ENCODE measurements around the gene TEX101.
"Not testable (repeated sequence)": the region's sequence is repeated elsewhere in the genome, so short reads cannot be mapped to it uniquely, and the experiment has no call there.

TEX101 gene

GRCh38 chr19:43380008-43380407, 34.7 kb upstream of the TEX101 start:
- TF ChIP-seq ZNF384 (IDR thresholded peaks at IDR 0.05) (no peak), LEF1 (IDR thresholded peaks at IDR 0.05; ENCODE audit: borderline replicate concordance) (no peak), TARDBP (IDR thresholded peaks at IDR 0.05) (no peak), SUZ12 (IDR thresholded peaks at IDR 0.05) (no peak)
- POLR2A ChIA-PET = no interaction called here
- DNase-seq (ENCODE audit: extremely low spot score) = no peak
- CTCF ChIA-PET = interaction anchor here (0.6 kb wide), 1 partner anchor 715 kb away, joined by 4 read pairs; no protein-coding TSS in a partner anchor

- ChIA-PET CTCF (interaction anchor here (0.5 to 0.7 kb wide), 3 partner anchors 122 to 716 kb away, joined by 3 to 4 read pairs (median 3); no protein-coding TSS in a partner anchor), POLR2A (no interaction called here)
- TF ChIP-seq FOXK2 (IDR thresholded peaks at IDR 0.05) = no peak
- no peak for TF ChIP-seq FOXM1 (IDR thresholded peaks at IDR 0.05; ENCODE audit: borderline replicate concordance)
- no peak for TF ChIP-seq SP1 (IDR thresholded peaks at IDR 0.05)
- TF ChIP-seq PKNOX1 (IDR thresholded peaks at IDR 0.05) = no peak
- no peak for TF ChIP-seq NFRKB (IDR thresholded peaks at IDR 0.05)
- TF ChIP-seq BHLHE40 (IDR thresholded peaks at IDR 0.05; ENCODE audit: borderline replicate concordance) = no peak
- no peak for TF ChIP-seq ELF4 (IDR thresholded peaks at IDR 0.05)
- TF ChIP-seq FOXA1 (IDR thresholded peaks at IDR 0.05) = no peak
- no peak for TF ChIP-seq TARDBP (IDR thresholded peaks at IDR 0.05)
- no peak for TF ChIP-seq LEF1 (IDR thresholded peaks at IDR 0.05; ENCODE audit: borderline replicate concordance)
- TF ChIP-seq HDGF (IDR thresholded peaks at IDR 0.05; ENCODE audit: borderline replicate concordance) = no peak
- DNase-seq (ENCODE audit: extremely low spot score) = no peak
Measured at GRCh38 chr19:43380771-43381386, 33.8 kb upstream of the TEX101 start.

- POLR2A ChIA-PET; CTCF ChIA-PET; DNase-seq (ENCODE audit: extremely low spot score): not testable (repeated sequence)
Measured at GRCh38 chr19:43382586-43383216, 32.0 kb upstream of the TEX101 start.

GRCh38 chr19:43383254-43383653, 31.4 kb upstream of the TEX101 start:
- CTCF ChIA-PET = not testable (repeated sequence)

GRCh38 chr19:43383759-43384158, 30.9 kb upstream of the TEX101 start:
- POLR2A ChIA-PET; DNase-seq (ENCODE audit: extremely low spot score); CTCF ChIA-PET: not testable (repeated sequence)

More at GRCh38 chr19:43383254-43383653, 31.4 kb upstream of the TEX101 start:
- POLR2A ChIA-PET; DNase-seq (ENCODE audit: extremely low spot score): not testable (repeated sequence)

- POLR2A ChIA-PET; DNase-seq (ENCODE audit: extremely low spot score): not testable (repeated sequence)
Measured at GRCh38 chr19:43390903-43391551, 23.7 kb upstream of the TEX101 start.

GRCh38 chr19:43391552-43391935, 23.1 kb upstream of the TEX101 start:
- POLR2A ChIA-PET; CTCF ChIA-PET; DNase-seq (ENCODE audit: extremely low spot score): not testable (repeated sequence)

More at GRCh38 chr19:43390903-43391551, 23.7 kb upstream of the TEX101 start:
- CTCF ChIA-PET = not testable (repeated sequence)

- DNase-seq (ENCODE audit: extremely low spot score); POLR2A ChIA-PET; CTCF ChIA-PET: not testable (repeated sequence)
Measured at GRCh38 chr19:43393501-43393900, 21.2 kb upstream of the TEX101 start.

GRCh38 chr19:43395561-43395960, 19.1 kb upstream of the TEX101 start:
- DNase-seq (ENCODE audit: extremely low spot score) = no peak
- POLR2A ChIA-PET = no interaction called here

More at GRCh38 chr19:43395561-43395960, 19.1 kb upstream of the TEX101 start:
- TF ChIP-seq BHLHE40 (IDR thresholded peaks at IDR 0.05; ENCODE audit: borderline replicate concordance) = no peak
- TF ChIP-seq CTBP1 (IDR thresholded peaks at IDR 0.05; ENCODE audit: borderline replicate concordance) = no peak
- TF ChIP-seq SUZ12 (IDR thresholded peaks at IDR 0.05) = no peak
- no peak for TF ChIP-seq HDGF (IDR thresholded peaks at IDR 0.05; ENCODE audit: borderline replicate concordance)
- no peak for TF ChIP-seq ZNF384 (IDR thresholded peaks at IDR 0.05)
- TF ChIP-seq L3MBTL2 (conservative IDR thresholded peaks at IDR 0.05) = no peak
- no peak for TF ChIP-seq FOXA1 (IDR thresholded peaks at IDR 0.05)
- TF ChIP-seq ELF4 (IDR thresholded peaks at IDR 0.05) = no peak
- TF ChIP-seq LEF1 (IDR thresholded peaks at IDR 0.05; ENCODE audit: borderline replicate concordance) = no peak
- TF ChIP-seq SP1 (IDR thresholded peaks at IDR 0.05) = no peak
- no peak for TF ChIP-seq FOXK2 (IDR thresholded peaks at IDR 0.05)
- no peak for TF ChIP-seq PKNOX1 (IDR thresholded peaks at IDR 0.05)
- TF ChIP-seq TARDBP (IDR thresholded peaks at IDR 0.05) = no peak
- TF ChIP-seq ARNT (IDR thresholded peaks at IDR 0.05) = no peak
- no peak for TF ChIP-seq FOXM1 (IDR thresholded peaks at IDR 0.05; ENCODE audit: borderline replicate concordance)
- no peak for TF ChIP-seq NFRKB (IDR thresholded peaks at IDR 0.05)
- CTCF ChIA-PET = no interaction called here
